HG03469 (cell line): ENCODE measurements around the gene LRCH1.

Experiments used
- ATAC-seq: cut with Tn5 transposase; IDR thresholded peaks from one replicate; pipeline ENCODE4 v1.9.1; 2021; ENCODE audit warnings: mild to moderate bottlenecking, moderate library complexity, moderate number of reproducible peaks; ENCODE audit not compliant: unreplicated experiment

Gene LRCH1

DNA sequence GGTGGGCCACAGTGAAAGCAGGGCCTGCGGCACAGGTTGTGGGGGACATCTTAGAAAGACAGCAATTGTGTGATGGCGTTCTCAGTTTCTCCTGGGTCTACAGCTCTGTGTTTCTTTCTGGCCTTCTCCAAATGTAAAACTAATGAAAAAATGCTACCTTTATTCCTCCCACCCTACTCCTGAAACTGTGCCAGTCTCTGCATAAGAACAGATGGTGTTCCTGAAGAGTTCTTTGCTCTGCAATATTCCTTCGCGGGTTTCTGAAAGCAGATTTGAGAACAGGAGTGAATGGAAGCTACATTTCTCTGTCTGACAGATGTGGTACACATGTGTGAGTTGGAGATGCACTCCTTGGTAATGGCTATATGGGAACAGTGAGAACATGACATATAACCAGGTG lies 18.0 kb upstream of the LRCH1 start:
- ATAC-seq = no peak

DNA sequence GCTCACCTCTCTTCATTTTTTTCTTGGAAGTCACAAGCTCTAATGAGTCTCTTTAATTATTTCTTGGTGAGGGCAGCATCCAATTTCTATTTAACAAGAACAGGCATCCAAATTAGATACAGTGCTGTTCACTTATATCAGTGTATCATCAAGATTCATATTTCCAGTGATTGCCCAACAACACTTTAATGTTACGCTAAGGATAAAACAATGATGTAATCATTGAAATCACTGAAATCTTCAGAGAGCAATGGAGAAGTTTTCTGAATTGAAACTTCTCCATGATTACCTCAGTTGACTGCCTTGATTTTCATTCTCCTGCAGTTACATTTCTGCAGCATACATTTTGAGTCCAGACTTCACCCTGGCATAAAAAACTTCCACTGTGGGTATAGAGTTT lies 17.1 kb upstream of the LRCH1 start:
- ATAC-seq = no peak

DNA sequence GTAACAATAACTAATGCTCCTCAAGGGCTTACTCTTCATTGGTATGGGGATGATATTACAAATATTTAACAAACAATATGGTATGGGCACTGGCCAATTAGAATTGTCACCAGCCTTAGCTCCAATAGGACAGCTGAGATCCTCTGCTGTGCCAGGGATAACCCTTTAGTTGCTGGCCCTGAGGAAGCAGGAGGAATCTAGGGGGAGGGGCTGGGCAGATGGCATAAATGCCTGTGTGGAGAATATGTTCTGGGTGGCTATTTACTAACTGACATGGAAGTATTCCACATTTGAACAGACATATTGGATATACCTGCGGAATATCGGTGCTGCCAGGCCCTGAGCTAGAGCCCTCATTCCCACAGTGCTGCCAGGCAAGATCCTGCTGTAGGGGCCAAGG lies 16.6 kb upstream of the LRCH1 start:
- no peak for ATAC-seq

DNA sequence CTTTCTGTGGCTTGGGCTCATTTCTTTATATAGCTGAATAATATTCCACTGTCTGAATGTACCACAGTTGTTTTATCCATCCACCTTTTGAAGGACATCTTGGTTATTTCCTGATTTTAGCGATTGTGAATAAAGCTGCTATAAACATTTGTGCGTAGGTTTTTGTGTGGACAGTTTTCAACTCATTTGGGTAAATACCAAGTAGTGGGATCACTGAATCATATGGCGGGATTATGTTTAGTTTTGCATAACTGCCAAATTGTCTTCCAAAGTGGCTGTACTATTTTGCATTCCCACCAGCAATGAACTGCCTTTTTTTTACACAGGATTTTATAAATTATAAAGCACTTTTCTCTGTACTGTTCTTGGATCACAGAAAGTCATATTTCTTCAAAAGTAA lies 13.7 kb upstream of the LRCH1 start:
- no peak for ATAC-seq

DNA sequence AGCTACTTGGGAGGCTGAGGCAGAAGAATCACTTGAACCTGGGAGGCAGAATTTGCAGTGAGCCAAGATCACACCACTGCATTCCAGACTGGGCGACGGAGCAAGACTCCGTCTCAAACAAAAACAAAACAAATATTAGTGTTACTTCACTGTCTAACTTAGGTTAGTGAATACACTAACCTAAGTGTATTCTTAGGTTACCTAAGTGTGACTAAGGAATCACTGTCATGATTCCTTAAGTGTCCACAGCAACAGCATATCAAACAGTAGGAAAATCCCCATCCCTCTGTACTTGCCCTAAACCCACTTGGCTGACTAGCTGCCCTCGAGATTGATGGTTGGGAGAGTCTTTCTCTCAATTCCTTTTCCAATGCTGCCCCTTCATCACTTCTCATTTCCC lies 11.8 kb upstream of the LRCH1 start:
- ATAC-seq = no peak

DNA sequence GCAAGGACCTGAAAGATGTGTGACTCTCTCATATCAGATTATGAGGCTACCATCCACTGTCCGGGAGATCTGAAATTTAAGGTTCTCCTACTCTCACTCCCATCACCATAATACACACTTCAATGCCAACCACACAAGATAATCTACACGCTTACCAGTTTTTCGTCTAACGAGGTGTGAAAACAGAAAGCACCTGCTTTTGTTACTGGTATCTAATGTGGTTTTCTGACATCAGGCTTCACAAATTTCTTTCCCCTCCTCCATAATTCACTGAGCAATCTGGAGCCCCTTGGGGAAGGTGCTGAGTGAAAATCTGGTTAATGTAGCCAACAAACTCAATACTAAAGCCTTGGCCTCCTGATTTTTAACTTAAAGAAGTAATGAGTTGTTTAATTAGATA lies 10.1 kb upstream of the LRCH1 start:
- ATAC-seq = no peak

DNA sequence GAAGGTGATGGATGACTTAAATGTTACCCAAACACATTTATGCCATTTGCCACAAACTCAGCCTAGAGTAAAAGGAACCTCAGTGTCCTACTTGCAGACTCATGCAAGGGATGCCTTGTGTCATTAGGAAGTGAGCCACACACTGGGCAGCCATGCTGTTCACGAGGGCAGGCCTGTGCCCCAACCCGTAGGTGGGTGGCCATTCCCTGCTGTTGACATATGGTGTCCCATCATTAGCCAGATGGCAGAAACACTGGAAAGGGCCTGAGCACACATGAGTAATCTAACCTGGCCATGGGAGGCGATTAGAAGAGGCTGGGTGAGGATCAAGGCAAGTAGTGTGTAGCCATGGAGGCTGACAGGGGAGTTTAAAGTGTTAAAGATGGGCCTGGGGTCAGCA lies 9.7 kb upstream of the LRCH1 start:
- ATAC-seq = no peak

DNA sequence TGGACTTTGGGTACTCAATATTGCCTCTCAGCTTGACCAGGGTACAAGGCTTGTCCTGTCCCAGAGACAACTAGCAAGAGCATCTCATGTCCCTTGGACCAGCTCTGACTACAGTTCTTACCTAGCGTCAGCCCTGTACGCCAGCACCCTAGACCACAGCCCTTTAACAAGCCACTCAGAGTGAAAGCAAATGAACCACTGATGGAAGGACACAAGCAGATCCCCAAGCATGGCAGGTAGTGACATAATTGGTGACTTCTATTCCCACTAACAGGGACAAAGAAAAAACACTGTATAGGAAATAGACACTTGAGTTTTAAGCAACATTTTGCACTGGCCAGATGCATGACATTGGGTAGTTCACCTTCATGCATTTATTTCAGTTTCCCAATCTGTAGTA lies 8.8 kb upstream of the LRCH1 start:
- ATAC-seq = peak; percentile 78

DNA sequence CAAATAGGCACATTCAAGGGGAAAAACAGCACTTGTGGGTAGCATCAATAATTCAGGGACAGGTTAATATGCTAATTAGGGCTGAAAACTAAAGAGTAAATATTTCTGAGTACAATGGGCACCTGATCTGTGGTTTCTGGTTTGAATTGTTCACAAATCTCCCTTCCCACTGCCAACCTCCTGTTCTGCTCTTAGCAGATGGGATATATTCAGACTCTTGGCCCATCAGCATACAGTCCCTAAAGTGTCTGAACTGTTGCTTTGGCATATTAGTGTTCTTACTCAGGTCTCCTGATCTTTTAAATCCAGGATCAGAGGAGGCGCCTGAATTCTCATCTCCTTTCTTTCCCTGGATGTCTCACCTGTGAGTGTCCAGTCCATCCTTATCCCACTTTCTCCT lies 8.2 kb upstream of the LRCH1 start:
- no peak for ATAC-seq

DNA sequence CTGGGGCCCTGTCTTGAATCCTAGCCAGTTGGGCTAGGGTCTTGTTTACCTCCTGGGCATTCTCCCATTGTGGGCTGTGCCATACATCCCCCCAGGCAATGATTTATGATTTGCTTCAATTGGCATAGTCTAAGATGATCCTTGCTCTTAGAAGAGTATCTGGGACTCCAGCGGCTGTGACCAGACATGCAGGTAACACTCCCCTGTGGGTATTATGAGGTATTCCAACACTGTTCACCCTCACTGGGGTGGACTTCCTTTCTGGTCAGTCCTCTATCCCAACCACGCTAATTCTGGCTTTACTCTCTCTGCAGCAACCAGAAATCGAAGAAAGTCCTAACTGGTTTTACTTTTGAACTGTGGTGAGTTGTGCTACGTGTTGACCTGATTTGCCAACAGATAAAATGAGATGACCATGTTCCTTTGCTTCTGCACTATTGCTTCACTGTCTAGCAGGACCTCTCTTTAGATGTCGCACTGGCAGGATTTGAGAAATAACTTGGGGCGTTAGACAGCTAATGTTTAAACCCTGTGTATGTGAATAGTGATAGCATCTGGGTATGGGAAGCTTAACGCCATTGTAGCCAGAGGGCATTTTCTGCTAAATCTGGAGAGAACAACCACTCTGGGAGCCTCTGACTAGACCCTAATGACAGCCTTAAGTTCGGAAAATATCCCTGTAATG lies 6.7 kb upstream of the LRCH1 start:
- no peak for ATAC-seq

DNA sequence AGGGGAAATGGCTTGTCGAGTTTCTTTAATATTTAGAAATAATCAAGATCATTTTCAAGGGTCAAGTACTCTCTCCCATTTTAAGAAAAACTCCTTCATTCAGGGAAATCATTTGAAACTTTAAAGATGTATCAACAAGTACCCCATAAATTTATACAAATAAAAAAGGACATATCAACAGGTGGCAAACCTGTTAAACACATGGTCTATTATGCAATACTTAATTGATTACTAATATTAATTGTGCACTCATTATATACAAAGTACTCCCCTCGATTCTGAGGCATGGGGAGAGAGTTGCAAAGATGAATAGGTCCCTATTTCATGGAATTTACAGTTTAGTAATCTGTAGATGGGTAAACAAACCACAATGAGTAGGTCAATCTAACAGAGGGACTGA lies 2.1 kb upstream of the LRCH1 start:
- ATAC-seq = no peak

DNA sequence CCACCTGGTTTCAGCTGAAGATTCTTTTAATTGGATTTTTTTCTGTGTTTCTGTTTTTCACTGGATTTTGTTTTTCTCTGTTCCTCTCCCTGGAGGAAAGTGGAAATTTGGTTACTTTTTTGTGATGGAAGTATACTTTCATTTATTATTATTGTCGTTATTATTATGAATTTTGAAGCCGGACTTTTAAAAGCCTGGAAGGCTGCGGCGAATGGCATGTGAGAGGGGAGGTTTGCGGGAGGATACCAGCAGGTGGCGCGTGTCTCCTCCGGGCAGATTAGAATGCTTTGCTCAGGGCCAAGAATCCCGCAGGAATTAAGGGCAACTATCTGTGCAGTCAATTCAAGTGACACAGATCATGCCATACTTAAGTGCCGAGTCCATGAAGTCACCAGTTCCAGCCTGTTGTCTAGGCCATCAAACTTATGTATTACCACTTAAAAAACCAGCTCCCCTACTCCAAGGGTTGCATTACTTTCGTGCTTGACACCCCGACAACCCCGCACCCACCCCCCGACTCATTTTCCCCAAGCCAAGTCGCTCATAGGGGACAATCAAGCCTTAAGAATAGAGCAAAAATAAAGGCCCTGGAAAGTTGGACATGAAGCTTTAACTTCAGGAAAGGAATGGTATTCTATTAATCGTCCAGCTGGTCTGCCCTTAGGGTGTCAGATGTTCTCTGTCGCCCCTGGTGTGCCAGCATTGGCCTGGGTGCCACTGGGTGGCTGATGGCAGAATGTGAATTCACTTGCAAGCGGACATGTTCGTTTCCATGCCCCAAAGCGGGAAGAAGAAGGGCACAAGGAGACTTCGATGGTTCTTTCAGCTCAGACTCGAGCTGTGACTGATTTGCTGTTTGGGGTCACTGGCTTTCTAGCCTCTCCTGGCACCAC lies 1.3 kb upstream of the LRCH1 start:
- no peak for ATAC-seq

DNA sequence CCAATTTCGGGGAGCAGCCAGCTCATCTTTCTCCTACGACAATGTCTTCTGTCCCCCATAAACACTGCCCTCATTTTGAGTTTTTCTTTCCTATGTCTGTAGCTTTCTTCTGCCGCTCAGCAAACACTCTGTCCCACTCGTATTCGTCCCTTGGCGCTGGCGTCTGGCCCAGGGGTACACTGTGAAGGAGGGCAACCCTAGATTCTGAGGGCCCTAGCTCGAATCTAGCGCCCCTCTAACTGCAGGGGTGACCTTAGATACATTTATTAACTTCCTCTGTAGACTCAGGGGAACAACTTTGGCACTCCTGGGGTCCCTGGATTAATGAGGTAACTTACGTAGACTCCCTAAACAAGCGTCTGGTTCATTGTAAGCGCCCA lies 677 bp upstream of the LRCH1 start:
- no peak for ATAC-seq

DNA sequence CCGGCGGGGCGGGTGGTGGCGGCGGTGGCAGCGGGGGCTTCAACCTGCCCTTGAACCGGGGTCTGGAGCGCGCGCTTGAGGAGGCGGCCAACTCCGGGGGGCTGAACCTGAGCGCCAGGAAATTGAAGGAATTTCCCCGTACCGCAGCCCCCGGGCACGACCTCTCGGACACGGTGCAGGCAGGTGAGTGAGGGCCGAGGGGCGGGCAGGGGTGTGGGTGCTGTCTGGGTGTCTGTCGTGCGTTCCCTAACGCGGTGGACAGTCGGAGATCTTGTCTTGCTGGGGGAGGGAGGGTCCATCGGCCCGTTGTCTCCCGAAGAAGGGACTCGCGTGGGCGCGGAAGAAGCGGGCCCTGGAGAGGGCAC lies 533 bp downstream of the LRCH1 start:
- ATAC-seq = no peak

DNA sequence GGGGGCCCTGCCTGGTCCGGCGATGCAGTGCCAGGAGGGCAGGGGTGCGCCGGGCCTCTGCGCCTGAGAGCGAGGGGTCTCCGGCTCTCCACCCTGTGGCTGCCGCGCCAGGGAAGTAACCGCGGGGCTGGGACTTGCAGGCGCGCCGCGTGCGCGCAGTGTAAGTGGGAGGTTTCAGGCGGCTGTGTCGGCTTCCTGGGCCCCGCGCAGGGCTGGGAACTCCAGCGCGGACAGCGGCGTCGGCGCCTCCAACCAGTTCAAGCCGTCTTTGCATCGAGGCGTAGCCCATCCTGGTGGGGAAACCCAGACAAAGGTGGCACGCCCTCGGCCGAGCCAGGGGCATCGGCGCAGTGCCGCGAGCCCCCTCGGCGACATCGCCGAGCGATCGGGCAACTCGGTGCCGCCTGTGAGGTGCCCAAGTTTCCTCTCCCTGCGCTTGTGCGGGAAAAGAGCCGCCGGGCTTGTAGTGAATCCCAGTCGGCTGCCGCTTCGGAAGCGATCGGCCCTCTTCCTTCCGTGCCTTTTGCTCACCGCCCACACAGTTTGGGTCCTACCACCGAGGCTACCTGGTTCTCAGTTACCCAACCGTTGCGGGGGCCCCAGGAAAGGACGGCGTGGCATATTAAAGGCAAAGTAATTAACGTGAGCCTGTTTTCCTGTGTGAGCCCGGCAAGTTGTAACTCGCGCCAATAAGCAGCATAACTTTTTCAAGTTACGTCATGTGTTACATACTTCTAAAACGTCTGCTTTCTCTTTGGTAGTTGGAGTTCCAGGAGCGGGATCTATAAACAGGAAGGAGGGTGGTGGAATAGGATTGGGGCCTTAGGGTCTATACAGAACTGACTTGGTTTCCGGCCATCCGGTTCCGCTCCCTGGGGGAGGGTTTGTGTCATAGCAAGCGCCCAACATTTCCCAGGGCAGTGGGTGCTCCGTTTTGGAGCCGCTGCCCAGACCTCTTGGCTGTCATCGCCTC lies 1.2 kb downstream of the LRCH1 start:
- peak; percentile 32 for ATAC-seq

DNA sequence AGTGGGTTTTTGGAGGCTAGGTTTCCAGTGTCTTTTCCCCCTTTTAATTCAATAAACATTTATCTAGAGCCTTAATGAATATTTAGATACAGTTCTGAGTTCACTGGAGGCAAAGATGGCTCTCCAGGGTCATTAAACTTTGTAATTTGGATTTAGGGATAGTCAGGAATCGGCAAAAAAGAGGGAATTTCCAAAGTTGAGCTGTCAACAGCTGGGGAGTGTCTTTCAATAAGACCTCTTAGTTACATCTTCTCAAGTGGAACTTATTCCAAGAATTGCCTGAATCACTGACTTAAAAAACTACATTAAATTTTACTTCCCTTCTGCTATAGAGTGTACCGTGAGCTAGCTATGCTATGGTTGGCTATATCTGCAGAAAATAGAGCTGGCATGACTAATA lies 2.0 kb downstream of the LRCH1 start:
- ATAC-seq = no peak

DNA sequence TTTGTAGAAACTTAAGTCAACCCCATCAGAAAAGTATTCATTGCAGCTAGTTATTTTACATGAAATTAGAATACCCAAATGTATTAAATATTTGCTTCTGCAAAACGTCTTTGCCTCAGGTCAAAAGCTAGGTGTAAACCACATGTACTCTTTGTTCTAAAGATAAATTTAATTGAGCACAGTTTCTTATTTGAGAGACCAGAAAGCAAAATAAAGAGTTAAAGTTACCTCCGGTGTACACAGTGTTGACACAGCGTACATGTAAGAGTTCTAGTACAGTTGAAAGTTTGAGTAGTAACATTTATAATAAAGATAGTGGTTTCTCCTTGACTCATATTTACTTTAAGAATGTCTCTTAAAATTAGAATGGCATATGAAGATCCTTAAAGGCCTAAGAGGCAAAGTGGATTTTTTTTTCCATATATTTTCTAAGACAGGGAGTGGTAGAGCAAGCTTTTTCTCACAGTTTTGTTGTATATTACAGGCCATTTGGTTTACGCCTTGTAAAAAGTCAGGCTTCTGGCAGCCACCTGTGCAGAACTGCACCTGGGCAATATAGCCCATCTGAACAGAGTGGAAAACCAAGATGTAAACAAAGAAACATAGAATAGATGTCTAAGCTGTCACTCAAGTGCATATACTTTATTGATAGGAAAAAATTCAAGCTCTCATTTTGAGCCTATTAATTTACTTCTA lies 2.9 kb downstream of the LRCH1 start:
- no peak for ATAC-seq

DNA sequence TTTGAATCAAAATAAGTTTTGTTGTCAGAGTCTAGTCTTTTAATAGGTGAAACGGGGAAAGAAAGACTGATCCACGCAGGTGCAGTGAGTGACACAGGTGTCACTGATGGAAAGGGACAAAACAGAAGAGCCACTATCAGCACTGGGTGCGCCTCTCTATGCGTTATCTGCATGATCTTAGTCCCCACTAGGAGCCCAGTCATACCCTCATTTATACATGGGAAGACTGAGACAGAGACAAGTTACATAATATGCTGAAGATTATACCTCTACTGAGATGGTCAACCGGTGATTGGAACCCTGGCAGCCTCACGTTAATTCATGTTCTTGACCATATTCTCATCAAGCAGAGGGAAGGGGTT lies 3.4 kb downstream of the LRCH1 start:
- no peak for ATAC-seq

DNA sequence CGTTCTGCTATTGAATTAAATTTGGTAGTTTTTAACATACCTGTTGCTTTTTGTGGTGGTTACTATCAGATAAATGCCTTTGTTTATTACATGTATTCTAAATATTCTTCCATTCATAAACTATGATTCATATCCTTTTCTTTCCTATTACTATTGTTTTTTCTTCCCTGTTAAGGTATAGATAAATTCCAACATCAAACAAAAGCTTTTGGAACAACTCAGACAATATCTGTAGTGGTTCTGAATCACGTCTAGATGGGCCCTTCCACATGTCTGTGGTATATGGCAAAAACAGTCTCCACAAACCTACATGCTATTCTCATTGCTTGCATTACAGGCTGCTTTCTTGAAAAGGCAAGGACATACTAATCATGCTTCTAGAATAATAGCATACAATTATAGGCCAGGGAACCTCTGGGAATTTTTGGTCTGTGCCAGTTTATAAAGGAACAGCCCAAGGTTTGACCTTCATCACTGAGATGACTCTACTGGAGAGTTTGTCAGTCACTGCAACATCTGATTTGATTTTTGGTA lies 6.4 kb downstream of the LRCH1 start:
- no peak for ATAC-seq

DNA sequence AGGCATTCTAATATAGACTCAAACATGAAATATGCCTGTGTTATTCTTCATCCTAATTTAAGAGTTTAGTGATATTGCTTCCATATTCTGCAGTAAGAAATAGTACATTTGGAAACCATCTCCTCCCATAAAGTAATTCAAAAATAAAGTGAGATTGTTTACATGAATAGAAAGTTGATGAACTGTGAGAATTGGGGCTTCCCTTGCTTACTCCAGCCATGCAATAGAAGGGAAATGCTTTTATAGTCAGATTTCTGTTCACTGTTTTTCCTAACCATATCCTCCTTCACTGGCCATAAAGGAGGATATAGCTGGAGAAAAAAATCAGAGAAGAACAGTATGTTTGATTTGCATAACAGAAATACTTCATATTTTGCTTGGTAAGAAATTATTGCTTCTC lies 7.8 kb downstream of the LRCH1 start:
- ATAC-seq = no peak

DNA sequence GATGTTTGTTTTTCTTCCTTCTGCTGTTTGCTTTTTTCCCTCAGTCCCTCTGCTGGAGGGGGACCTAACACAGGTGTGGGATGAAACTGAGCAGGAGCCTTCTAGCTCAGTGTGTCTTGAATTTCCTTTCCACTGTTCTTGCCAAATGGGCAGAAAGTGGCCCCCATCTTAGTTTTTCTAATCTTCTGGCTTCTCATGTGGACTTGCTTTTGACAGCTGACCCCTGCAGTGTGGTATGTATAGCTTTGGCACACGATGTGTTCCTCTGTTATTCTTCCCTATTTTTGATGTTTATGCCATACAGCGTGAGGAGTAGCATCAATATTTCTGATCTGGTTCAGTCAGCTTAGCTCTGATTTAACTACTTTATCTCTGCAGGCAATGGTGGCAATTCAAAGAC lies 8.3 kb downstream of the LRCH1 start:
- no peak for ATAC-seq
